Measurements from ENCODE around the gene TPST2. TPM values are rescaled to one million over a fixed set of nuclear protein-coding genes. Genes with fewer than 3 reads are reported as not detected.

Gene TPST2
- total and polyA plus RNA-seq, 10 of the 15 experiments (the other 5 are each of a cell fraction or from before 2014, with no cell fraction given), result 6.3 to 33.7 (median 28.4) TPM

DNA sequence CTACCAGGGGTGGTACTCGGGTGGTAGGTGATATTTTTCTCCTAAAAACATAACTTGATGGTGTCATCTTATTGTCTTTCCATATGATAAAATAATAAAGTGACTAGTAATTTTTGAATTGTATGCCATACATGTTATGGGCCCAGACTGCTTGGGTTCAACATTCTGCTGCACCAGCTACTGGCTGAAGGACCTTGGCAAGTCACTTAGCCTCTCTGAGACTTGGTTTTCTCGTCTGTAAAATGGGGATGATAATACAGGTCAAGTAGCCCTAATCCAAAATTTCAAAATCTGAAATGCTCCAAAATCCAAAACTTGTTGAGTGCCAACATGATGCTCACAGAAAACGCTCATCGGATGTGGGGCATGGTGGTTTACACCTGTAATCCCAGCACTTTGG is 42.1 kb downstream of the TPST2 start:
- Histone ChIP-seq H4K20me1 (ENCODE audit: control insufficient read depth, insufficient read depth) (no peaks in the 10 kb centered on the region), H3K27ac (ENCODE audit: control insufficient read depth, insufficient read depth) (no peak overlapping the region), H3K9me3 (replicated peaks; ENCODE audit: control insufficient read depth, insufficient read depth, low read length) (no peaks in the 10 kb centered on the region), H3K4me2 (ENCODE audit: control insufficient read depth, insufficient read depth) (no peak overlapping the region), H3K27me3 (replicated peaks in 1 of 2; ENCODE audit: control insufficient read depth in 2 of 2, insufficient read depth in 2 of 2, low read length in 1 of 2) (no peaks in the 10 kb centered on the region), H3K79me2 (ENCODE audit: control insufficient read depth, insufficient read depth, low read length) (no peaks in the 10 kb centered on the region), H3K4me1 (ENCODE audit: control insufficient read depth, insufficient read depth, low read length) (no peaks in the 10 kb centered on the region; the same call in 1 of the 2 replicates), H3K36me3 (ENCODE audit: control insufficient read depth in 2 of 2, insufficient read depth in 2 of 2, low read length in 1 of 2) (no peaks in the 10 kb centered on the region; a peak in 2 of 4 replicates), H3K4me3 (no peak overlapping the region), H3K9ac (ENCODE audit: control insufficient read depth, insufficient read depth, low read length) (no peak overlapping the region), H2AFZ (ENCODE audit: control insufficient read depth, low read depth, low read length) (no peak overlapping the region)
- WGBS (ENCODE audit: insufficient coverage, insufficient replicate concordance, low lambda C conversion rate, missing lambda C conversion rate), result 78% methylated on average over 4 of the region's 4 CpGs
- DNase-seq (ENCODE audit: low read depth, low spot score) (no peak), FAIRE-seq (no peak), ATAC-seq (no peak)
- ChIA-PET CTCF (interaction anchor here (0.5 to 1.2 kb wide), 3 partner anchors 16 to 27 kb away, joined by 3 read pairs; no protein-coding TSS in a partner anchor), POLR2A (no interaction called here), RAD21 (ENCODE audit: unreplicated experiment) (no interaction called here), SMC1A (ENCODE audit: uncharacterized antibody, unreplicated experiment) (no interaction called here)
- in situ Hi-C loops (cut with MboI), result no loop called here
- TF ChIP-seq ETV6 (conservative IDR thresholded peaks at IDR 0.05 in 1 of 2, IDR thresholded peaks at IDR 0.05 in 1 of 2; ENCODE audit: borderline replicate concordance in 1 of 2, low read depth in 1 of 2) (no peak), BACH1 (IDR thresholded peaks at IDR 0.05; ENCODE audit: borderline replicate concordance) (no peak)
- intact Hi-C loops (cut with micrococcal nuclease; ENCODE audit: unreplicated experiment), result no loop called here
- BruUV-seq (replicated peaks), result no TSS peak

DNA sequence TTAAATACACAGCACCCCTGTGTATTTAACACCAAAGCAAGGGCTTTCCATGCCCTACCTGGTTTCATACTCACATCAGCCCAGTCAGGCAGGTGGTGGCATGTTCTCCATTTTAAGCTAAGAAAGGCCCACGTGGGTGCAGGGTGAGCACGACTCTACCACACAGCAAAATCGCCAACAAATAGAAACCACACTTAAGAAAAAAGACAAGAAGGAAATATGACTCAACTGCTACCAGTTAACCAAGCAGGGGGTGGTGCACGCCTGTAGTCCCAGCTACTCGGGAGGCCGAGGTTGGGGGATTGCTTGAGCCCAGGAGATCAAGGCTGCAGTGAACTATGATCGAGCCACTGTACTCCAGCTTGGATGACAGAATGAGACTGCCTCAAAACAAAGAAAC is 42.5 kb downstream of the TPST2 start:
- FAIRE-seq (no peak), DNase-seq (ENCODE audit: low read depth, low spot score) (no peak), ATAC-seq (no peak)
- RAD21 ChIA-PET (ENCODE audit: unreplicated experiment), result no interaction called here
- H2AFZ ChIP-seq (ENCODE audit: control insufficient read depth, low read depth, low read length), result no peak overlapping the region
- no TSS peak for BruUV-seq (replicated peaks)
- intact Hi-C loops (cut with micrococcal nuclease; ENCODE audit: unreplicated experiment) (no loop called here), in situ Hi-C loops (cut with MboI) (no loop called here)
- no peaks in the 10 kb centered on the region for H4K20me1 ChIP-seq (ENCODE audit: control insufficient read depth, insufficient read depth)
- POLR2A ChIA-PET, result no interaction called here
- no peaks in the 10 kb centered on the region; the same call in 1 of the 2 replicates for H3K4me1 ChIP-seq (ENCODE audit: control insufficient read depth, insufficient read depth, low read length)
- no peaks in the 10 kb centered on the region for H3K79me2 ChIP-seq (ENCODE audit: control insufficient read depth, insufficient read depth, low read length)
- WGBS (ENCODE audit: insufficient coverage, insufficient replicate concordance, low lambda C conversion rate, missing lambda C conversion rate), result 63% methylated on average over 7 of the region's 7 CpGs
- no peak overlapping the region for H3K4me2 ChIP-seq (ENCODE audit: control insufficient read depth, insufficient read depth)
- SMC1A ChIA-PET (ENCODE audit: uncharacterized antibody, unreplicated experiment), result interaction anchor here (1.1 to 1.2 kb wide), 2 partner anchors 18 to 45 kb away, joined by 3 read pairs; no protein-coding TSS in a partner anchor
- H3K9ac ChIP-seq (ENCODE audit: control insufficient read depth, insufficient read depth, low read length), result no peak overlapping the region
- no peaks in the 10 kb centered on the region for H3K9me3 ChIP-seq (replicated peaks; ENCODE audit: control insufficient read depth, insufficient read depth, low read length)
- no peaks in the 10 kb centered on the region for H3K27me3 ChIP-seq (replicated peaks in 1 of 2; ENCODE audit: control insufficient read depth in 2 of 2, insufficient read depth in 2 of 2, low read length in 1 of 2)
- no peak overlapping the region for H3K27ac ChIP-seq (ENCODE audit: control insufficient read depth, insufficient read depth)
- CTCF ChIA-PET, result interaction anchor here (0.5 to 1.2 kb wide), 4 partner anchors 10 to 27 kb away, joined by 3 read pairs; no protein-coding TSS in a partner anchor
- no peak overlapping the region for H3K4me3 ChIP-seq
- H3K36me3 ChIP-seq (ENCODE audit: control insufficient read depth in 2 of 2, insufficient read depth in 2 of 2, low read length in 1 of 2), result peaks cover 0 to 2% of the 10 kb centered on the region in 2 experiments; a peak in 2 of 4 replicates
- TF ChIP-seq STAT1 (conservative IDR thresholded peaks at IDR 0.05) (no peak), NFYA (IDR thresholded peaks at IDR 0.05; ENCODE audit: borderline replicate concordance, low read depth, low read length) (no peak), SUPT20H (IDR thresholded peaks at IDR 0.05; ENCODE audit: borderline replicate concordance, control insufficient read depth, low read depth, low read length) (no peak), MYC (IDR thresholded peaks at IDR 0.05; ENCODE audit: insufficient read depth, insufficient read length, insufficient replicate concordance, low read length, severe bottlenecking) (no peak), JUND (IDR thresholded peaks at IDR 0.05; ENCODE audit: low read depth, low read length) (no peak), NFIC (IDR thresholded peaks at IDR 0.05; ENCODE audit: low read depth, low read length) (no peak), ATF7 (IDR thresholded peaks at IDR 0.05; ENCODE audit: low read depth) (no peak), CREM (IDR thresholded peaks at IDR 0.05; ENCODE audit: low read depth) (no peak), ZNF274 (IDR thresholded peaks at IDR 0.05; ENCODE audit: insufficient read depth, insufficient read length) (no peak), TARDBP (IDR thresholded peaks at IDR 0.05; ENCODE audit: borderline replicate concordance) (no peak)
- TF ChIP-seq, protein P1, sequence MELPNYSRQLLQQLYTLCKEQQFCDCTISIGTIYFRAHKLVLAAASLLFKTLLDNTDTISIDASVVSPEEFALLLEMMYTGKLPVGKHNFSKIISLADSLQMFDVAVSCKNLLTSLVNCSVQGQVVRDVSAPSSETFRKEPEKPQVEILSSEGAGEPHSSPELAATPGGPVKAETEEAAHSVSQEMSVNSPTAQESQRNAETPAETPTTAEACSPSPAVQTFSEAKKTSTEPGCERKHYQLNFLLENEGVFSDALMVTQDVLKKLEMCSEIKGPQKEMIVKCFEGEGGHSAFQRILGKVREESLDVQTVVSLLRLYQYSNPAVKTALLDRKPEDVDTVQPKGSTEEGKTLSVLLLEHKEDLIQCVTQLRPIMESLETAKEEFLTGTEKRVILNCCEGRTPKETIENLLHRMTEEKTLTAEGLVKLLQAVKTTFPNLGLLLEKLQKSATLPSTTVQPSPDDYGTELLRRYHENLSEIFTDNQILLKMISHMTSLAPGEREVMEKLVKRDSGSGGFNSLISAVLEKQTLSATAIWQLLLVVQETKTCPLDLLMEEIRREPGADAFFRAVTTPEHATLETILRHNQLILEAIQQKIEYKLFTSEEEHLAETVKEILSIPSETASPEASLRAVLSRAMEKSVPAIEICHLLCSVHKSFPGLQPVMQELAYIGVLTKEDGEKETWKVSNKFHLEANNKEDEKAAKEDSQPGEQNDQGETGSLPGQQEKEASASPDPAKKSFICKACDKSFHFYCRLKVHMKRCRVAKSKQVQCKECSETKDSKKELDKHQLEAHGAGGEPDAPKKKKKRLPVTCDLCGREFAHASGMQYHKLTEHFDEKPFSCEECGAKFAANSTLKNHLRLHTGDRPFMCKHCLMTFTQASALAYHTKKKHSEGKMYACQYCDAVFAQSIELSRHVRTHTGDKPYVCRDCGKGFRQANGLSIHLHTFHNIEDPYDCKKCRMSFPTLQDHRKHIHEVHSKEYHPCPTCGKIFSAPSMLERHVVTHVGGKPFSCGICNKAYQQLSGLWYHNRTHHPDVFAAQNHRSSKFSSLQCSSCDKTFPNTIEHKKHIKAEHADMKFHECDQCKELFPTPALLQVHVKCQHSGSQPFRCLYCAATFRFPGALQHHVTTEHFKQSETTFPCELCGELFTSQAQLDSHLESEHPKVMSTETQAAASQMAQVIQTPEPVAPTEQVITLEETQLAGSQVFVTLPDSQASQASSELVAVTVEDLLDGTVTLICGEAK (IDR thresholded peaks at IDR 0.05; ENCODE audit: borderline replicate concordance), result no peak
